GM10248 (cell line): Measurements from ENCODE around the gene TSPAN18.
A peak's percentile ranks its signal among the peaks of the same experiment; 100 is the strongest.

ENCODE experiments used
- CTCF ChIA-PET: fragments of 300-600 bp; sonication (Branson Sonifier 250); formaldehyde crosslinking; extraction: SDS; loops from one replicate; lab custom pipeline; 2021; ENCODE audit warnings: antibody characterized with exemption; lab: Yijun Ruan, JAX
- POLR2A ChIA-PET: fragments of 350-650 bp; sonication (Branson Sonifier 250); formaldehyde crosslinking; extraction: SDS; loops from one replicate; lab custom pipeline; 2020; ENCODE audit warnings: antibody characterized with exemption; lab: Yijun Ruan, JAX
- DNase-seq: peaks from one replicate; pipeline ENCODE4 v3.0.0; 2012; ENCODE audit errors: extremely low spot score
- TF ChIP-seq, protein P1 (sequence below): IDR thresholded peaks from 2 replicates; pipeline ENCODE4 v1.5.1; 2012; ENCODE audit warnings: mild to moderate bottlenecking, low read depth; ENCODE audit errors: extremely low read depth, missing control alignments, control extremely low read depth

The TSPAN18 gene

GRCh38 chr11:44905131-44905866, 178.5 kb downstream of the TSPAN18 start:
- TF ChIP-seq, protein P1, sequence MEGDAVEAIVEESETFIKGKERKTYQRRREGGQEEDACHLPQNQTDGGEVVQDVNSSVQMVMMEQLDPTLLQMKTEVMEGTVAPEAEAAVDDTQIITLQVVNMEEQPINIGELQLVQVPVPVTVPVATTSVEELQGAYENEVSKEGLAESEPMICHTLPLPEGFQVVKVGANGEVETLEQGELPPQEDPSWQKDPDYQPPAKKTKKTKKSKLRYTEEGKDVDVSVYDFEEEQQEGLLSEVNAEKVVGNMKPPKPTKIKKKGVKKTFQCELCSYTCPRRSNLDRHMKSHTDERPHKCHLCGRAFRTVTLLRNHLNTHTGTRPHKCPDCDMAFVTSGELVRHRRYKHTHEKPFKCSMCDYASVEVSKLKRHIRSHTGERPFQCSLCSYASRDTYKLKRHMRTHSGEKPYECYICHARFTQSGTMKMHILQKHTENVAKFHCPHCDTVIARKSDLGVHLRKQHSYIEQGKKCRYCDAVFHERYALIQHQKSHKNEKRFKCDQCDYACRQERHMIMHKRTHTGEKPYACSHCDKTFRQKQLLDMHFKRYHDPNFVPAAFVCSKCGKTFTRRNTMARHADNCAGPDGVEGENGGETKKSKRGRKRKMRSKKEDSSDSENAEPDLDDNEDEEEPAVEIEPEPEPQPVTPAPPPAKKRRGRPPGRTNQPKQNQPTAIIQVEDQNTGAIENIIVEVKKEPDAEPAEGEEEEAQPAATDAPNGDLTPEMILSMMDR = no peak
- ChIA-PET POLR2A (no interaction called here), CTCF (interaction anchor here (1.2 to 2.0 kb wide), 3 partner anchors 11 to 198 kb away, joined by 3 to 6 read pairs (median 4); no protein-coding TSS in a partner anchor)
- no peak for DNase-seq

- DNase-seq = no peak
- CTCF ChIA-PET = interaction anchor here (1.3 to 2.2 kb wide), 3 partner anchors 12 to 30 kb away, joined by 3 to 10 read pairs (median 4); no protein-coding TSS in a partner anchor
- POLR2A ChIA-PET = no interaction called here
- TF ChIP-seq, protein P1 = no peak
These were observed 179.9 kb downstream of the TSPAN18 start for GRCh38 chr11:44906649-44907048.

- ChIA-PET POLR2A (no interaction called here), CTCF (interaction anchor here (1.1 to 2.7 kb wide), 5 partner anchors 15 to 294 kb away, joined by 3 to 22 read pairs (median 4); no protein-coding TSS in a partner anchor)
- TF ChIP-seq, protein P1 = no peak
- DNase-seq = no peak
These were observed 182.8 kb downstream of the TSPAN18 start for GRCh38 chr11:44909557-44909956.

DNA sequence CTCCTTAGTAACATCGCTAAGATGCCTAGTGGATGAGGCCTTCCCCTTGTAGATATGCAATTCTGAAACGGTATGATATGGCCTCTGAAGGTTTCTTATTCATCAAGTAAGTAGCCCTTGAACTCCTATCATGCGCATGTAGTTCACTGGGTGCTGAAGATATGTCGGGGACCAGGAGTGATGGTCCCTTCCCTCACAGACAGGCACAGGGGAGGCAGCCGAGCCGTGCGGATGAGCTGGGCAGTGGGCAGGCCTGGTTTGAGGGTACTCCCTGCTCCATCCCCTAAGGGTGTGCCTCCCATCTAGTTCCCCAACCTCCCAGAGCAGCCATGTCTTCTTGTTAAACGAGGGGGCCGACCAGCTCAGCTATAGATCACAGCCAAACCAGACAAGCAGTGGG, 183.8 kb downstream of the TSPAN18 start:
- TF ChIP-seq, protein P1 = no peak
- no peak for DNase-seq
- ChIA-PET POLR2A (no interaction called here), CTCF (interaction anchor here (0.6 to 2.7 kb wide), 40 partner anchors 10 to 806 kb away, joined by 3 to 33 read pairs (median 4); partner anchors contain the start of gene TSPAN18)

GRCh38 chr11:44911029-44911814, 184.5 kb downstream of the TSPAN18 start:
- POLR2A ChIA-PET = no interaction called here
- DNase-seq = peak; percentile 82
- CTCF ChIA-PET = interaction anchor here (0.6 to 2.7 kb wide), 68 partner anchors 8 to 807 kb away, joined by 3 to 33 read pairs (median 4); partner anchors contain the start of gene TSPAN18
- TF ChIP-seq, protein P1 = peak; percentile 71
